HEK293 (cell line): Measurements from ENCODE around the gene TSTD2.

ENCODE experiments used
- CTCF ChIA-PET: fragments of 350-600 bp; formaldehyde crosslinking; extraction: SDS; loops from one replicate; lab custom pipeline; 2021; ENCODE audit warnings: antibody characterized with exemption; lab: Yijun Ruan, JAX
- POLR2A ChIA-PET: fragments of 300-600 bp; formaldehyde crosslinking; extraction: SDS; loops from one replicate; lab custom pipeline; 2020; ENCODE audit warnings: antibody characterized with exemption, inconsistent platforms; lab: Yijun Ruan, JAX
- H3K27ac ChIP-seq: fragments of 200-500 bp; sonication (Bioruptor generic); 2 replicates; pipeline ENCODE4 v1.5.1; 2014; ENCODE audit warnings: low read depth, low read length, control low read depth, inconsistent platforms; ENCODE audit errors: extremely low read depth
- H3K36me3 ChIP-seq, 2 experiments: fragments of 200-500 bp in 1 of 2; sonication (Bioruptor generic) in 1 of 2; 1 replicate in 1 of 2; 2 replicates in 1 of 2; pipeline ENCODE4 v1.5.1; 2014 to 2017; ENCODE audit warnings: inconsistent platforms in 2 of 2, low read length in 2 of 2; ENCODE audit not compliant: control insufficient read depth in 2 of 2, insufficient read depth in 1 of 2
- H3K4me1 ChIP-seq: fragments of 200-500 bp; sonication (Bioruptor generic); 2 replicates; pipeline ENCODE4 v1.5.1; 2014; ENCODE audit warnings: mild to moderate bottlenecking, low read length, inconsistent platforms; ENCODE audit not compliant: control insufficient read depth, insufficient read depth
- H3K4me3 ChIP-seq: 2 replicates; pipeline ENCODE4 v1.5.1; 2011; ENCODE audit warnings: low read depth, mild to moderate bottlenecking, control low read depth, low read length, moderate library complexity
- H3K9me3 ChIP-seq: fragments of 200-500 bp; sonication (Bioruptor generic); 2 replicates; pipeline ENCODE4 v1.5.1; 2014; ENCODE audit warnings: low read depth, low read length, inconsistent platforms; ENCODE audit not compliant: control insufficient read depth, insufficient read depth
- BCL11A ChIP-seq: fragments of 450-650 bp; formaldehyde crosslinking; IDR thresholded peaks from 2 replicates; pipeline ENCODE4 v1.5.1; 2016; ENCODE audit warnings: low read depth, missing biosample characterization, missing genetic modification characterization
- MZF1 ChIP-seq: fragments of 450-650 bp; formaldehyde crosslinking; IDR thresholded peaks from 2 replicates; pipeline ENCODE4 v1.5.1; 2017; ENCODE audit warnings: missing biosample characterization, missing genetic modification characterization, borderline replicate concordance
- SALL2 ChIP-seq: fragments of 450-650 bp; formaldehyde crosslinking; IDR thresholded peaks from 2 replicates; pipeline ENCODE4 v1.5.0; 2017; ENCODE audit warnings: missing biosample characterization, mild to moderate bottlenecking, missing genetic modification characterization, borderline replicate concordance
- SP2 ChIP-seq: fragments of 450-650 bp; formaldehyde crosslinking; IDR thresholded peaks from 2 replicates; pipeline ENCODE4 v1.5.1; 2016; ENCODE audit warnings: missing biosample characterization, missing genetic modification characterization
- TCF7L2 ChIP-seq: IDR thresholded peaks from 2 replicates; pipeline ENCODE4 v1.6.1; 2011; ENCODE audit warnings: low read depth, mild to moderate bottlenecking, inconsistent platforms, low read length, moderate library complexity, borderline replicate concordance
- YY1 ChIP-seq: fragments of 450-650 bp; formaldehyde crosslinking; IDR thresholded peaks from 2 replicates; pipeline ENCODE4 v1.5.1; 2018; ENCODE audit warnings: missing biosample characterization, missing genetic modification characterization
- ZFHX2 ChIP-seq: fragments of 450-650 bp; formaldehyde crosslinking; conservative IDR thresholded peaks from 2 replicates; pipeline ENCODE4 v1.5.1; 2016; ENCODE audit warnings: missing biosample characterization, missing genetic modification characterization
- ZFP37 ChIP-seq: fragments of 450-650 bp; formaldehyde crosslinking; IDR thresholded peaks from 2 replicates; pipeline ENCODE4 v1.5.1; 2016; ENCODE audit warnings: missing biosample characterization, missing genetic modification characterization
- ZFP41 ChIP-seq: fragments of 450-650 bp; formaldehyde crosslinking; IDR thresholded peaks from 2 replicates; pipeline ENCODE4 v1.5.1; 2016; ENCODE audit warnings: missing biosample characterization, missing genetic modification characterization, borderline replicate concordance
- ZNF112 ChIP-seq: fragments of 450-650 bp; formaldehyde crosslinking; IDR thresholded peaks from 2 replicates; pipeline ENCODE4 v1.5.0; 2017; ENCODE audit warnings: missing biosample characterization, missing genetic modification characterization
- ZNF114 ChIP-seq: fragments of 450-650 bp; formaldehyde crosslinking; IDR thresholded peaks from 2 replicates; pipeline ENCODE4 v1.5.0; 2017; ENCODE audit warnings: missing biosample characterization, missing genetic modification characterization
- ZNF140 ChIP-seq: fragments of 450-650 bp; formaldehyde crosslinking; IDR thresholded peaks from 2 replicates; pipeline ENCODE4 v1.5.1; 2016; ENCODE audit warnings: missing biosample characterization, missing genetic modification characterization
- ZNF2 ChIP-seq: fragments of 450-650 bp; formaldehyde crosslinking; IDR thresholded peaks from 2 replicates; pipeline ENCODE4 v1.5.1; 2016; ENCODE audit warnings: missing biosample characterization, missing genetic modification characterization
- ZNF274 ChIP-seq, 2 experiments: fragments of 200-500 bp in 1 of 2; fragments of 450-650 bp in 1 of 2; sonication (Bioruptor generic) in 1 of 2; formaldehyde crosslinking in 1 of 2; IDR thresholded peaks; 2 replicates each; pipeline versions ENCODE4 v1.5.1 to v1.6.1; 2014 to 2016; ENCODE audit warnings: borderline replicate concordance in 1 of 2, inconsistent platforms in 1 of 2, low read length in 1 of 2, missing biosample characterization in 1 of 2, missing genetic modification characterization in 1 of 2
- ZNF426 ChIP-seq: fragments of 450-650 bp; formaldehyde crosslinking; IDR thresholded peaks from 2 replicates; pipeline ENCODE4 v1.5.1; 2017; ENCODE audit warnings: missing biosample characterization, missing genetic modification characterization, mild to moderate bottlenecking, inconsistent platforms, moderate library complexity
- ZNF473 ChIP-seq: fragments of 450-650 bp; formaldehyde crosslinking; IDR thresholded peaks from 2 replicates; pipeline ENCODE4 v1.5.1; 2017; ENCODE audit warnings: missing biosample characterization, missing genetic modification characterization
- ZNF558 ChIP-seq: fragments of 450-650 bp; formaldehyde crosslinking; IDR thresholded peaks from 2 replicates; pipeline ENCODE4 v1.5.1; 2016; ENCODE audit warnings: missing biosample characterization, missing genetic modification characterization
- ZNF596 ChIP-seq: fragments of 450-650 bp; IDR thresholded peaks from 2 replicates; pipeline ENCODE4 v1.5.0; 2018; ENCODE audit warnings: missing biosample characterization, mild to moderate bottlenecking, missing genetic modification characterization, moderate library complexity
- ZNF629 ChIP-seq: fragments of 450-650 bp; formaldehyde crosslinking; IDR thresholded peaks from 2 replicates; pipeline ENCODE4 v1.5.1; 2017; ENCODE audit warnings: missing biosample characterization, missing genetic modification characterization
- ZNF677 ChIP-seq: fragments of 450-650 bp; IDR thresholded peaks from 2 replicates; pipeline ENCODE4 v1.5.0; 2018; ENCODE audit warnings: missing biosample characterization, mild to moderate bottlenecking, missing genetic modification characterization, moderate library complexity
- ZNF701 ChIP-seq: fragments of 450-650 bp; formaldehyde crosslinking; IDR thresholded peaks from 2 replicates; pipeline ENCODE4 v1.5.1; 2016; ENCODE audit warnings: missing biosample characterization, missing genetic modification characterization
- ZSCAN23 ChIP-seq: fragments of 450-650 bp; formaldehyde crosslinking; IDR thresholded peaks from 2 replicates; pipeline ENCODE4 v1.5.1; 2016; ENCODE audit warnings: missing biosample characterization, missing genetic modification characterization
- TF ChIP-seq, protein P1 (sequence below): fragments of 450-650 bp; formaldehyde crosslinking; IDR thresholded peaks from 2 replicates; pipeline ENCODE4 v1.5.1; 2016; ENCODE audit warnings: missing biosample characterization, missing genetic modification characterization
- TF ChIP-seq, protein P2 (sequence below): fragments of 450-650 bp; formaldehyde crosslinking; IDR thresholded peaks from 2 replicates; pipeline ENCODE4 v1.5.1; 2016; ENCODE audit warnings: missing biosample characterization, missing genetic modification characterization, low read depth
- TF ChIP-seq, protein P3 (sequence below): fragments of 450-650 bp; formaldehyde crosslinking; IDR thresholded peaks from 2 replicates; pipeline ENCODE4 v1.5.1; 2017; ENCODE audit warnings: missing biosample characterization, missing genetic modification characterization
- TF ChIP-seq, protein P4 (sequence below): fragments of 450-650 bp; formaldehyde crosslinking; IDR thresholded peaks from 2 replicates; pipeline ENCODE4 v1.5.1; 2016; ENCODE audit warnings: missing biosample characterization, missing genetic modification characterization, borderline replicate concordance
- TF ChIP-seq, protein P5 (sequence below): fragments of 450-650 bp; formaldehyde crosslinking; IDR thresholded peaks from 2 replicates; pipeline ENCODE4 v1.5.1; 2016; ENCODE audit warnings: missing biosample characterization, missing genetic modification characterization

Gene TSTD2

DNA sequence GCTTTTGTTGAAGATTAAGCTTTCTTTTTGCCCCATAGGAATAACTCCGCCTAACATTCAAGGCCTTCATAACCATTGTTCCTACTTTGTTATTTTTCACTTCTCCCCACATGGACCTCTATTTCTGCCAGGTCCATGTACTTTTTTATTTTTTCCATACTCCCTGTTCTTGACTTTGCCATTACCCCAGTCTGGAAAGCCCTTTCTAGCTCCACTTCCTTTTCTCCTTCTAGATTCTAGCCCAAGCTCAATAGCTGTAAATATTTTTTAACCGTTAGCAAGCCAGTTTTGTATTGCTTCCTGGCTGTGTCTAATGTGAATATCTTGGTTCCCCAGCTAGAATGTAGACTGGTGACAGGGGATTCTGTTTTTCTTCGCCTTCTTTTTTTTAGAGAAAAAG, 26.6 kb upstream of the TSTD2 start:
- Histone ChIP-seq H3K36me3 (peaks cover 39 to 91% of the 10 kb centered on the region in 2 experiments), H3K4me3 (no peak overlapping the region), H3K27ac (no peak overlapping the region), H3K4me1 (no peaks in the 10 kb centered on the region), H3K9me3 (no peaks in the 10 kb centered on the region)
- CTCF ChIA-PET: interaction anchor here (0.8 kb wide), 1 partner anchor 11 kb away, joined by 3 read pairs; no protein-coding TSS in a partner anchor
- POLR2A ChIA-PET: no interaction called here
- no peak for TF ChIP-seq ZNF114 (tag by site-specific recombination)
- TF ChIP-seq, protein P1, sequence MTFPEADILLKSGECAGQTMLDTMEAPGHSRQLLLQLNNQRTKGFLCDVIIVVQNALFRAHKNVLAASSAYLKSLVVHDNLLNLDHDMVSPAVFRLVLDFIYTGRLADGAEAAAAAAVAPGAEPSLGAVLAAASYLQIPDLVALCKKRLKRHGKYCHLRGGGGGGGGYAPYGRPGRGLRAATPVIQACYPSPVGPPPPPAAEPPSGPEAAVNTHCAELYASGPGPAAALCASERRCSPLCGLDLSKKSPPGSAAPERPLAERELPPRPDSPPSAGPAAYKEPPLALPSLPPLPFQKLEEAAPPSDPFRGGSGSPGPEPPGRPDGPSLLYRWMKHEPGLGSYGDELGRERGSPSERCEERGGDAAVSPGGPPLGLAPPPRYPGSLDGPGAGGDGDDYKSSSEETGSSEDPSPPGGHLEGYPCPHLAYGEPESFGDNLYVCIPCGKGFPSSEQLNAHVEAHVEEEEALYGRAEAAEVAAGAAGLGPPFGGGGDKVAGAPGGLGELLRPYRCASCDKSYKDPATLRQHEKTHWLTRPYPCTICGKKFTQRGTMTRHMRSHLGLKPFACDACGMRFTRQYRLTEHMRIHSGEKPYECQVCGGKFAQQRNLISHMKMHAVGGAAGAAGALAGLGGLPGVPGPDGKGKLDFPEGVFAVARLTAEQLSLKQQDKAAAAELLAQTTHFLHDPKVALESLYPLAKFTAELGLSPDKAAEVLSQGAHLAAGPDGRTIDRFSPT (tag by site-specific recombination): no peak
- no peak for TF ChIP-seq ZSCAN23
- no peak for TF ChIP-seq ZNF596 (tag by site-specific recombination)
- TF ChIP-seq ZFP37 (tag by site-specific recombination): no peak
- no peak for TF ChIP-seq ZNF112 (tag by site-specific recombination)
- no peak for TF ChIP-seq ZNF629
- TF ChIP-seq ZNF2 (tag by site-specific recombination): no peak
- no peak for TF ChIP-seq ZFP41 (tag by site-specific recombination)
- TF ChIP-seq, protein P2, sequence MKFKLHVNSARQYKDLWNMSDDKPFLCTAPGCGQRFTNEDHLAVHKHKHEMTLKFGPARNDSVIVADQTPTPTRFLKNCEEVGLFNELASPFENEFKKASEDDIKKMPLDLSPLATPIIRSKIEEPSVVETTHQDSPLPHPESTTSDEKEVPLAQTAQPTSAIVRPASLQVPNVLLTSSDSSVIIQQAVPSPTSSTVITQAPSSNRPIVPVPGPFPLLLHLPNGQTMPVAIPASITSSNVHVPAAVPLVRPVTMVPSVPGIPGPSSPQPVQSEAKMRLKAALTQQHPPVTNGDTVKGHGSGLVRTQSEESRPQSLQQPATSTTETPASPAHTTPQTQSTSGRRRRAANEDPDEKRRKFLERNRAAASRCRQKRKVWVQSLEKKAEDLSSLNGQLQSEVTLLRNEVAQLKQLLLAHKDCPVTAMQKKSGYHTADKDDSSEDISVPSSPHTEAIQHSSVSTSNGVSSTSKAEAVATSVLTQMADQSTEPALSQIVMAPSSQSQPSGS (tag by site-specific recombination): no peak
- TF ChIP-seq YY1 (tag by site-specific recombination): no peak
- TF ChIP-seq ZNF140 (tag by site-specific recombination): no peak
- TF ChIP-seq MZF1 (tag by site-specific recombination): no peak
- TF ChIP-seq ZNF677: no peak
- no peak for TF ChIP-seq ZFHX2 (tag by site-specific recombination)
- no peak for TF ChIP-seq ZNF473 (tag by site-specific recombination)
- TF ChIP-seq ZNF558 (tag by site-specific recombination): no peak
- TF ChIP-seq, protein P3, sequence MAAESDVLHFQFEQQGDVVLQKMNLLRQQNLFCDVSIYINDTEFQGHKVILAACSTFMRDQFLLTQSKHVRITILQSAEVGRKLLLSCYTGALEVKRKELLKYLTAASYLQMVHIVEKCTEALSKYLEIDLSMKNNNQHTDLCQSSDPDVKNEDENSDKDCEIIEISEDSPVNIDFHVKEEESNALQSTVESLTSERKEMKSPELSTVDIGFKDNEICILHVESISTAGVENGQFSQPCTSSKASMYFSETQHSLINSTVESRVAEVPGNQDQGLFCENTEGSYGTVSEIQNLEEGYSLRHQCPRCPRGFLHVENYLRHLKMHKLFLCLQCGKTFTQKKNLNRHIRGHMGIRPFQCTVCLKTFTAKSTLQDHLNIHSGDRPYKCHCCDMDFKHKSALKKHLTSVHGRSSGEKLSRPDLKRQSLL (tag by site-specific recombination): no peak
- TF ChIP-seq, protein P4, sequence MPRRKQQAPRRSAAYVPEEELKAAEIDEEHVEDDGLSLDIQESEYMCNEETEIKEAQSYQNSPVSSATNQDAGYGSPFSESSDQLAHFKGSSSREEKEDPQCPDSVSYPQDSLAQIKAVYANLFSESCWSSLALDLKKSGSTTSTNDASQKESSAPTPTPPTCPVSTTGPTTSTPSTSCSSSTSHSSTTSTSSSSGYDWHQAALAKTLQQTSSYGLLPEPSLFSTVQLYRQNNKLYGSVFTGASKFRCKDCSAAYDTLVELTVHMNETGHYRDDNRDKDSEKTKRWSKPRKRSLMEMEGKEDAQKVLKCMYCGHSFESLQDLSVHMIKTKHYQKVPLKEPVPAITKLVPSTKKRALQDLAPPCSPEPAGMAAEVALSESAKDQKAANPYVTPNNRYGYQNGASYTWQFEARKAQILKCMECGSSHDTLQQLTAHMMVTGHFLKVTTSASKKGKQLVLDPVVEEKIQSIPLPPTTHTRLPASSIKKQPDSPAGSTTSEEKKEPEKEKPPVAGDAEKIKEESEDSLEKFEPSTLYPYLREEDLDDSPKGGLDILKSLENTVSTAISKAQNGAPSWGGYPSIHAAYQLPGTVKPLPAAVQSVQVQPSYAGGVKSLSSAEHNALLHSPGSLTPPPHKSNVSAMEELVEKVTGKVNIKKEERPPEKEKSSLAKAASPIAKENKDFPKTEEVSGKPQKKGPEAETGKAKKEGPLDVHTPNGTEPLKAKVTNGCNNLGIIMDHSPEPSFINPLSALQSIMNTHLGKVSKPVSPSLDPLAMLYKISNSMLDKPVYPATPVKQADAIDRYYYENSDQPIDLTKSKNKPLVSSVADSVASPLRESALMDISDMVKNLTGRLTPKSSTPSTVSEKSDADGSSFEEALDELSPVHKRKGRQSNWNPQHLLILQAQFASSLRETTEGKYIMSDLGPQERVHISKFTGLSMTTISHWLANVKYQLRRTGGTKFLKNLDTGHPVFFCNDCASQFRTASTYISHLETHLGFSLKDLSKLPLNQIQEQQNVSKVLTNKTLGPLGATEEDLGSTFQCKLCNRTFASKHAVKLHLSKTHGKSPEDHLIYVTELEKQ: no peak

DNA sequence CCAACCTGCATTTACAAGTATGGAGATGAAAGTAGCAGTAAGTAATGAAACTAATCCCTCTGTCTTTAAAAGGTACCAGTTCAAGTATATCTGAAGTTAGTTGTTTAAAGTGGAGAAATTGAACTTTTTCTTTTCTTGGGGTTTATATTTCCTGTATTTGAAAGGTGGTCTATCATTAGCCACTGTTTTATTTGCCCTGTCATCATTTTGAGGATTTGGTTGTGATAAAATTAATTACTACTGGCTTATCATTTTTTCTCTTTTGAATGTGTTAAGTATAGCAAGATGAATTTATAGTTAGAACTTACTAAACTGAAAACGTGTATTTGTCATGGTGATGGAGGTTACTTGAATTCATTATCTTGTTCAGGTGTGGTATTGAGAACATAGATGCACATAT, 25.5 kb upstream of the TSTD2 start:
- POLR2A ChIA-PET: no interaction called here
- CTCF ChIA-PET: no interaction called here
- TF ChIP-seq TCF7L2 (no peak), ZNF274 (IDR thresholded peaks at IDR 0.05; ENCODE audit: low read length) (no peak), ZNF274 (tag by site-specific recombination; IDR thresholded peaks at IDR 0.05; ENCODE audit: borderline replicate concordance) (no peak), ZNF426 (tag by site-specific recombination) (no peak), SP2 (no peak), SALL2 (no peak), ZNF114 (tag by site-specific recombination) (no peak), ZNF701 (tag by site-specific recombination) (no peak), BCL11A (no peak)
- TF ChIP-seq, protein P5, sequence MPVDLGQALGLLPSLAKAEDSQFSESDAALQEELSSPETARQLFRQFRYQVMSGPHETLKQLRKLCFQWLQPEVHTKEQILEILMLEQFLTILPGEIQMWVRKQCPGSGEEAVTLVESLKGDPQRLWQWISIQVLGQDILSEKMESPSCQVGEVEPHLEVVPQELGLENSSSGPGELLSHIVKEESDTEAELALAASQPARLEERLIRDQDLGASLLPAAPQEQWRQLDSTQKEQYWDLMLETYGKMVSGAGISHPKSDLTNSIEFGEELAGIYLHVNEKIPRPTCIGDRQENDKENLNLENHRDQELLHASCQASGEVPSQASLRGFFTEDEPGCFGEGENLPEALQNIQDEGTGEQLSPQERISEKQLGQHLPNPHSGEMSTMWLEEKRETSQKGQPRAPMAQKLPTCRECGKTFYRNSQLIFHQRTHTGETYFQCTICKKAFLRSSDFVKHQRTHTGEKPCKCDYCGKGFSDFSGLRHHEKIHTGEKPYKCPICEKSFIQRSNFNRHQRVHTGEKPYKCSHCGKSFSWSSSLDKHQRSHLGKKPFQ (tag by site-specific recombination): no peak

More for the DNA sequence above, 25.5 kb upstream of the TSTD2 start:
- Histone ChIP-seq H3K9me3 (no peaks in the 10 kb centered on the region), H3K4me3 (no peak overlapping the region), H3K36me3 (peaks cover 39 to 91% of the 10 kb centered on the region in 2 experiments), H3K4me1 (no peaks in the 10 kb centered on the region), H3K27ac (no peak overlapping the region)
